ENCODE results near the gene DCC. TPM values are rescaled to one million over a fixed set of nuclear protein-coding genes. Genes with fewer than 3 reads are reported as not detected.

Gene DCC
- total RNA-seq, 2 donors from 2014 or later = 0.33 TPM; not detected in 1

GRCh38 chr18:52519021-52519420, 179.0 kb downstream of the DCC start:
- Histone ChIP-seq H3K27me3 (no peaks in the 10 kb centered on the region), H3K9me3 (no peaks in the 10 kb centered on the region), H3K36me3 (replicated peaks in 1 of 2; ENCODE audit: insufficient read depth in 1 of 2, low read depth in 2 of 2) (no peaks in the 10 kb centered on the region), H3K4me3 (no peak overlapping the region), H3K4me1 (no peaks in the 10 kb centered on the region), H3K27ac (no peak overlapping the region)
- ATAC-seq = no peak
- TF ChIP-seq CTCF (IDR thresholded peaks at IDR 0.05) (no peak), POLR2A (IDR thresholded peaks at IDR 0.05) (no peak)
- intact Hi-C loops (cut with DNase I) = no loop called here
- WGBS, 2 donors = 16 to 18% methylated on average over 1 of the region's 1 CpG
- DNase-seq = no peak

- intact Hi-C loops (cut with DNase I) = no loop called here
- H3K27me3 ChIP-seq = no peaks in the 10 kb centered on the region
- WGBS, 2 donors = 24 to 32% methylated on average over 1 of the region's 1 CpG
- H3K9me3 ChIP-seq = no peaks in the 10 kb centered on the region
- no peak for ATAC-seq
- no peak for TF ChIP-seq CTCF (IDR thresholded peaks at IDR 0.05)
- no peak for TF ChIP-seq POLR2A (IDR thresholded peaks at IDR 0.05)
- no peaks in the 10 kb centered on the region for H3K36me3 ChIP-seq (replicated peaks in 1 of 2; ENCODE audit: insufficient read depth in 1 of 2, low read depth in 2 of 2)
- no peak overlapping the region for H3K27ac ChIP-seq
- no peak for DNase-seq
- H3K4me1 ChIP-seq = no peaks in the 10 kb centered on the region
- H3K4me3 ChIP-seq = no peak overlapping the region
Observed at GRCh38 chr18:52523566-52523965, 183.6 kb downstream of the DCC start.

- DNase-seq = no peak
- WGBS, 2 donors = 85% methylated on average over 2 of the region's 2 CpGs
- Histone ChIP-seq H3K36me3 (replicated peaks in 1 of 2; ENCODE audit: insufficient read depth in 1 of 2, low read depth in 2 of 2) (no peaks in the 10 kb centered on the region), H3K4me1 (no peaks in the 10 kb centered on the region), H3K9me3 (no peaks in the 10 kb centered on the region), H3K4me3 (no peak overlapping the region), H3K27ac (no peak overlapping the region), H3K27me3 (no peaks in the 10 kb centered on the region)
- ATAC-seq = no peak
- intact Hi-C loops (cut with DNase I) = no loop called here
- TF ChIP-seq CTCF (IDR thresholded peaks at IDR 0.05) (no peak), POLR2A (IDR thresholded peaks at IDR 0.05) (no peak)
Observed at GRCh38 chr18:52531836-52532235, 191.8 kb downstream of the DCC start.

GRCh38 chr18:52536039-52536438, 196.0 kb downstream of the DCC start:
- no peak overlapping the region for H3K27ac ChIP-seq
- no peak for ATAC-seq
- intact Hi-C loops (cut with DNase I) = no loop called here

More at GRCh38 chr18:52536039-52536438, 196.0 kb downstream of the DCC start:
- WGBS, 2 donors = 62 to 79% methylated on average over 6 of the region's 6 CpGs
- Histone ChIP-seq H3K4me3 (no peak overlapping the region), H3K36me3 (replicated peaks in 1 of 2; ENCODE audit: insufficient read depth in 1 of 2, low read depth in 2 of 2) (no peaks in the 10 kb centered on the region), H3K27me3 (no peaks in the 10 kb centered on the region), H3K4me1 (no peaks in the 10 kb centered on the region), H3K9me3 (no peaks in the 10 kb centered on the region)
- TF ChIP-seq POLR2A (IDR thresholded peaks at IDR 0.05) (no peak), CTCF (IDR thresholded peaks at IDR 0.05) (no peak)
- DNase-seq = no peak

Measured in body of pancreas (tissue), 4 donors.